B cell (primary cell): ENCODE data around the gene PGAP6. TPM values are rescaled to one million over a fixed set of nuclear protein-coding genes. Genes with fewer than 3 reads are reported as not detected.
"Not testable (repeated sequence)": the region's sequence is repeated elsewhere in the genome, so short reads cannot be mapped to it uniquely, and the experiment has no call there.

Source experiments
- ATAC-seq: fragments of 200-7000 bp; cut with Tn5 transposase; one replicate; pipeline ENCODE4 v1.10.0; 2021; ENCODE audit warnings: low read depth, mild to moderate bottlenecking, moderate number of reproducible peaks, moderate library complexity
- CTCF ChIA-PET: fragments of 350-600 bp; sonication (Branson Sonifier 250); formaldehyde crosslinking; loops from one replicate; lab custom pipeline; 2021; ENCODE audit warnings: antibody characterized with exemption, inconsistent platforms; lab: Charles Lee
- POLR2A ChIA-PET: fragments of 350-600 bp; sonication (Branson Sonifier 250); formaldehyde crosslinking; loops from one replicate; lab custom pipeline; 2021; ENCODE audit warnings: antibody characterized with exemption; lab: Charles Lee
- DNase-seq: peaks from one replicate; pipeline ENCODE4 v3.0.0; 2013
- H2AFZ ChIP-seq: 2 replicates; pipeline ENCODE4 v1.6.1; 2012; ENCODE audit warnings: mild to moderate bottlenecking, low read depth, low read length; ENCODE audit not compliant: insufficient read depth, poor library complexity, severe bottlenecking
- H3K27ac ChIP-seq, 2 donors: 1 replicate in 1 of 2; 2 replicates in 1 of 2; pipeline ENCODE4 v1.5.1; 2012 to 2013; ENCODE audit warnings: low read length in 2 of 2, mild to moderate bottlenecking in 2 of 2, moderate library complexity in 1 of 2
- H3K27me3 ChIP-seq, 4 experiments: fragments of 200-600 bp in 1 of 4; sonication (generic) in 1 of 4; replicated peaks in 1 of 4; 1 replicate in 2 of 4; 2 replicates in 2 of 4; pipeline versions ENCODE4 v1.6.1 to v1.7.0; 2013 to 2016; ENCODE audit warnings: low read length in 3 of 4, mild to moderate bottlenecking in 2 of 4, mixed read lengths in 1 of 4, moderate library complexity in 1 of 4; ENCODE audit not compliant: insufficient read depth in 4 of 4, control insufficient read depth in 3 of 4; ENCODE audit errors: control extremely low read depth in 1 of 4
- H3K36me3 ChIP-seq, 2 experiments: replicated peaks in 1 of 2; 1 replicate in 1 of 2; 2 replicates in 1 of 2; pipeline versions ENCODE4 v1.6.1 to v1.7.1; 2013; ENCODE audit warnings: low read length in 1 of 2; ENCODE audit not compliant: insufficient read depth in 2 of 2, control insufficient read depth in 1 of 2; ENCODE audit errors: control extremely low read depth in 1 of 2, extremely low read depth in 1 of 2
- H3K4me1 ChIP-seq, 2 donors: fragments of 200-600 bp in 1 of 2; sonication (generic) in 1 of 2; 1 replicate in 1 of 2; 2 replicates in 1 of 2; pipeline versions ENCODE4 v1.5.1 to v1.6.1; 2013 to 2017; ENCODE audit warnings: low read length in 2 of 2; ENCODE audit not compliant: control insufficient read depth in 2 of 2, insufficient read depth in 2 of 2
- H3K4me2 ChIP-seq: replicated peaks from 2 replicates; pipeline ENCODE3; 2012; ENCODE audit warnings: mild to moderate bottlenecking, low read depth, low read length; ENCODE audit not compliant: poor library complexity, severe bottlenecking
- H3K4me3 ChIP-seq, 5 experiments: fragments of 200-600 bp in 1 of 5; sonication (generic) in 1 of 5; 1 replicate in 3 of 5; 2 replicates in 2 of 5; pipeline versions ENCODE4 v1.5.1 to v1.7.0; 2011 to 2016; ENCODE audit warnings: low read length in 4 of 5, mild to moderate bottlenecking in 4 of 5, low read depth in 2 of 5, control low read depth in 1 of 5, moderate library complexity in 1 of 5; ENCODE audit not compliant: insufficient read depth in 1 of 5; ENCODE audit errors: control extremely low read depth in 1 of 5, extremely low read depth in 1 of 5
- H3K79me2 ChIP-seq: fragments of 200-600 bp; sonication (generic); one replicate; pipeline ENCODE4 v1.6.0; 2016; ENCODE audit warnings: low read length; ENCODE audit not compliant: control insufficient read depth, insufficient read depth
- H3K9ac ChIP-seq: fragments of 200-600 bp; sonication (generic); 2 replicates; pipeline ENCODE4 v1.6.1; 2017; ENCODE audit warnings: mild to moderate bottlenecking, low read length, moderate library complexity
- H3K9me3 ChIP-seq, 3 donors: one replicate each; pipeline versions ENCODE4 v1.6.1 to v1.7.1; 2013; ENCODE audit warnings: low read length in 2 of 3; ENCODE audit not compliant: control insufficient read depth in 2 of 3, insufficient read depth in 1 of 3; ENCODE audit errors: control extremely low read depth in 1 of 3
- H4K20me1 ChIP-seq: 2 replicates; pipeline ENCODE4 v1.6.0; 2012; ENCODE audit warnings: mild to moderate bottlenecking, low read length; ENCODE audit not compliant: insufficient read depth, control insufficient read depth, poor library complexity, severe bottlenecking
- H3K27ac Mint-ChIP-seq: one replicate; pipeline ENCODE4 v1.8.0; 2021; ENCODE audit warnings: mixed read lengths
- H3K27me3 Mint-ChIP-seq: one replicate; pipeline ENCODE4 v1.8.0; 2021; ENCODE audit warnings: mixed read lengths
- H3K4me1 Mint-ChIP-seq: one replicate; pipeline ENCODE4 v1.8.0; 2021; ENCODE audit warnings: mixed read lengths
- H3K4me3 Mint-ChIP-seq: one replicate; pipeline ENCODE4 v1.8.0; 2021; ENCODE audit warnings: mixed read lengths
- H3K9me3 Mint-ChIP-seq: one replicate; pipeline ENCODE4 v1.8.0; 2022; ENCODE audit warnings: mixed read lengths; ENCODE audit not compliant: insufficient read depth
- CTCF ChIP-seq: fragments of 200-600 bp; IDR thresholded peaks from one replicate; pipeline ENCODE4 v1.8.0; 2022; ENCODE audit warnings: antibody characterized with exemption, mild to moderate bottlenecking
- EZH2 ChIP-seq: IDR thresholded peaks from 2 replicates; pipeline ENCODE4 v1.6.1; 2012; ENCODE audit warnings: borderline replicate concordance, low read depth, mild to moderate bottlenecking, moderate library complexity, low read length; ENCODE audit not compliant: insufficient read depth, poor library complexity, severe bottlenecking
- WGBS: methylation state at CpG from one replicate; pipeline ENCODE4 v1.1.5; 2013; ENCODE audit warnings: missing lambda C conversion rate; ENCODE audit not compliant: insufficient coverage; 5-methylcytosine and 5-hydroxymethylcytosine counted together
- intact Hi-C: fragments of 100-400 bp; cut with micrococcal nuclease; formaldehyde crosslinking; loops from one replicate; pipeline ENCODE4 v1.10.0; 2022
- polyA plus RNA-seq: library from polyadenylated mRNA; depleted of rRNA; stranded (reverse); fragments of >200 nt; gene quantifications from 2 replicates; pipeline ENCODE4 v1.2.3, GENCODE V29; 2012
- total RNA-seq, 2 donors: library from RNA; stranded (reverse); fragments of 120-200 nt in 1 of 2; gene quantifications; 1 replicate in 1 of 2; 2 replicates in 1 of 2; pipeline versions ENCODE4 v1.2.3 to v1.2.4, GENCODE V29; 2013 to 2022

PGAP6 gene
- total and polyA plus RNA-seq, 2 donors (not counting 1 experiment from before 2014, with no cell fraction given), result 47.4 to 158 TPM

DNA sequence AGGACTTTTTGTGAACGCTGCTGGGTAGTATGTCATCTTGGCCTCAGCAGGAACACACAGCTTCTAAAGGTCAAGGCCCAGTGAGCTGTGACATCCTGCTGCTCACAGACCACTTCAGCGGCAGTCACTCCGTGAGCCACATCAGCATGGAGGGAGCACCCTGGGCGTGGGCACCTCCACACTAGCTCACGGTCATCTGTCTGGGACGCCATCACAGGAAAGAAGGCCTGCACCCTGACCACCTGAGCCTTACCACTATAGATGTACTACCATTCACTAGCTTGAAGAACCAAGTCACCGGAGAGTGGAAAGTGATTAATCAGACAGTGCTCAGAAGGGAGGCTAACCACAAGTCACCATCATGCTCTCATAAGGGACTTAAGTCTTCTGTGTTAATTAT is 32.6 kb downstream of the PGAP6 start:
- H3K27ac Mint-ChIP-seq, result peak overlapping the region; percentile 79
- POLR2A ChIA-PET, result interaction anchor here (0.6 kb wide), 1 partner anchor 10 kb away, joined by 3 read pairs; no protein-coding TSS in a partner anchor
- DNase-seq (peak; percentile 8), ATAC-seq (no peak)
- Histone ChIP-seq H3K4me3 (no peak overlapping the region), H3K9ac (no peak overlapping the region), H2AFZ (no peak overlapping the region), H3K27me3 (no peaks in the 10 kb centered on the region), H3K9me3 (peaks cover 0 to 4% (median 0%) of the 10 kb centered on the region in 3 donors), H3K27ac (peak overlapping the region in 1 of 2 donors; percentile 9), H3K36me3 (peaks cover 2 to 22% of the 10 kb centered on the region in 2 experiments), H3K79me2 (peaks cover 71% of the 10 kb centered on the region), H3K4me1 (peaks cover 17 to 32% of the 10 kb centered on the region in 2 donors), H4K20me1 (peaks cover 81% of the 10 kb centered on the region), H3K4me2 (peak overlapping the region; percentile 11)
- WGBS, result 46% methylated on average over 4 of the region's 7 CpGs
- H3K9me3 Mint-ChIP-seq, result no peaks in the 10 kb centered on the region
- H3K4me3 Mint-ChIP-seq, result peak overlapping the region; percentile 6
- H3K4me1 Mint-ChIP-seq, result peaks cover 42% of the 10 kb centered on the region
- TF ChIP-seq EZH2 (no peak), CTCF (no peak)
- CTCF ChIA-PET, result interaction anchor here (0.7 to 2.3 kb wide), 2 partner anchors 73 to 242 kb away, joined by 3 to 6 read pairs; no protein-coding TSS in a partner anchor
- intact Hi-C loops, result no loop called here
- H3K27me3 Mint-ChIP-seq, result no peaks in the 10 kb centered on the region

DNA sequence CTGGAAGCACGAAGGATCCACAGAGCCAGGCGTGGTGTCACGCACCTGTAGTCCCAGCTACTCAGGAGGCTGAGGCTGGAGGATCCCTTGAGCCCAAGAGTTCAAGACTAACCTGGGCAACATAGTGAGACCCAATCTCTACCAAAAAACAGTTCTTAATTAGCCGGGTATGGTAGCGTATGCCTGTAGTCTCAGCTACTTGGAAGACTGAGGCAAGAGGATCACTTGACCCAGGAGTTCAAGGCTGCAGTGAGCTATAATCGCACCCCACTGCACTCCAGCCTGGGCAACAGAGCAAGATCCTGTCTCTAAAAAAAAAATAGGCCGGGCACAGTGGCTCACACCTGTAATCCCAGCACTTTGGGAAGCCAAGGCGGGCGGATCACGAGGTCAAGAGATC is 33.3 kb downstream of the PGAP6 start:
- H3K27ac Mint-ChIP-seq, H3K4me3 Mint-ChIP-seq, H3K27me3 Mint-ChIP-seq, H3K4me3 ChIP-seq, H3K9me3 ChIP-seq, H2AFZ ChIP-seq, H3K9me3 Mint-ChIP-seq, intact Hi-C loops, DNase-seq, POLR2A ChIA-PET, H3K9ac ChIP-seq, ATAC-seq, H3K27me3 ChIP-seq, H3K27ac ChIP-seq: not testable (repeated sequence)
- H3K4me1 ChIP-seq, result peaks cover 16 to 30% of the 10 kb centered on the region in 2 donors
- H3K4me2 ChIP-seq, result peak overlapping the region; percentile 24
- H3K36me3 ChIP-seq, result peaks cover 2 to 25% of the 10 kb centered on the region in 2 experiments
- H3K79me2 ChIP-seq, result peaks cover 78% of the 10 kb centered on the region
- peaks cover 40% of the 10 kb centered on the region for H3K4me1 Mint-ChIP-seq
- CTCF ChIA-PET, result interaction anchor here (0.7 to 2.3 kb wide), 2 partner anchors 74 to 241 kb away, joined by 3 to 6 read pairs; no protein-coding TSS in a partner anchor
- H4K20me1 ChIP-seq, result peaks cover 78% of the 10 kb centered on the region
- WGBS, result 95% methylated on average over 6 of the region's 10 CpGs
